RPMI7951 (cell line): ENCODE data around the gene HTRA3. TPM values are rescaled to one million over a fixed set of nuclear protein-coding genes. Genes with fewer than 3 reads are reported as not detected.

Source experiments
- DNase-seq: peaks from one replicate; pipeline ENCODE4 v3.0.0-alpha.2; 2012; ENCODE audit warnings: low read depth
- total RNA-seq: library from RNA; depleted of rRNA; stranded (reverse); fragments of >200 nt; shearing (Covaris generic); gene quantifications from 2 replicates; pipeline ENCODE4 v1.2.3, GENCODE V29; 2014

Gene HTRA3
- total RNA-seq, 1 experiment from 2014 or later: 7.8 TPM

DNA sequence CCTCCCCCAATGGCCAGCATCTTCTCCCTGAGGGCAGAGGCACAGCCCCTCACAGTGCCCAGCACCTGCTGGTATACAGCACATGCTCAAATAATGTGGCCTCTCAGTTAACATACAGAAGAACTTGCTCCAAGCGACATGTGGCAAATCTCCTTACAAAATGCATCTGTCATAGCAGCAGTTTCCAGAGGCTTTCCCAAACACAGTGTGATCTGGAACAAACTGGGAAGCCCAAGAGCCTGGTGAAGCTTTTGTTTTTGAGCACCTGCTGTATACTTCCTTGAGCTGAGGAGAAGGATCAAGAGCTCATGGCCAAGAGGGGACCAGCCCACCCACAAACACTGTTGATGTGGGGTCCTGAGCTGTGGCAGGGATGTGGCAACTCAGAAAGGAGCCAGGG is 34.8 kb upstream of the HTRA3 start:
- DNase-seq: no peak

DNA sequence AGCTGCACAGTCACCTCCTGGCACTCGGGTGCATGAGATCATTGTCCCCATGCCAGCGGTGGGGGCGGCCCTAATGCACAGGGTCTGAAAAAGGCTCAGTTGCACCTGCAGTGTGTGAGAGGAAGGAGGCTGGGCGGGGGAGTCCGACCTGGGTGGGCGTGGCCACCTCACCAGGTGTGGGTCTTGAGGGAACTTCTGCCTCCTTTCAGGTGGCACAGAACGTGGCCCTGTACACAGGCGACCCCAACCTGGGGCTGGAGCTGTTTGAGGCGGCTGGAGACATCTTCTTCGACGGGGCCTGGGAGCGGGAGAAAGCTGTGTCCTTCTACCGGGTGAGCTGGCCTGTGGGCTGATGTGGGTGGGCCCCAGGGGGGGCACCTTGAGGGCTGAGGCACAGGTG is 34.3 kb upstream of the HTRA3 start:
- DNase-seq: no peak

DNA sequence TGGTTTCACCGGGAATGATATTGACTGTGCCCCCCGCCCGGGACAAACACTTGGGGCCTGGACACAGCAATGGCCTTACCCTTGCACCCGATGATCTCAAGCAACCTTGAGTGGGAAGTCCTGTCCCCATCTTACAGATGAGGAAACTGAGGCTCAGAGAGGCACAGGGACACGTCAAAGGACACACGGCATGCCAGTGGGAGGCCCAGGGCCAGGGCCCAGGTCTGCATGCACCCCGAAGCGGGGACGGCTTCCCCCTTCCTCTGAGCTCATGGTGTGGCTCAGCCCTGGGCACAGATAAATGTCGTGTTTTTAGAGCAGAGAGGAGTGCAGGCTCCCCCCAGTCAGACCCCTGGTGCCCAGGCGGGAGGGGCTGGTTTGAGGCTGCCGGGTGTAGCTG is 33.9 kb upstream of the HTRA3 start:
- DNase-seq: no peak

DNA sequence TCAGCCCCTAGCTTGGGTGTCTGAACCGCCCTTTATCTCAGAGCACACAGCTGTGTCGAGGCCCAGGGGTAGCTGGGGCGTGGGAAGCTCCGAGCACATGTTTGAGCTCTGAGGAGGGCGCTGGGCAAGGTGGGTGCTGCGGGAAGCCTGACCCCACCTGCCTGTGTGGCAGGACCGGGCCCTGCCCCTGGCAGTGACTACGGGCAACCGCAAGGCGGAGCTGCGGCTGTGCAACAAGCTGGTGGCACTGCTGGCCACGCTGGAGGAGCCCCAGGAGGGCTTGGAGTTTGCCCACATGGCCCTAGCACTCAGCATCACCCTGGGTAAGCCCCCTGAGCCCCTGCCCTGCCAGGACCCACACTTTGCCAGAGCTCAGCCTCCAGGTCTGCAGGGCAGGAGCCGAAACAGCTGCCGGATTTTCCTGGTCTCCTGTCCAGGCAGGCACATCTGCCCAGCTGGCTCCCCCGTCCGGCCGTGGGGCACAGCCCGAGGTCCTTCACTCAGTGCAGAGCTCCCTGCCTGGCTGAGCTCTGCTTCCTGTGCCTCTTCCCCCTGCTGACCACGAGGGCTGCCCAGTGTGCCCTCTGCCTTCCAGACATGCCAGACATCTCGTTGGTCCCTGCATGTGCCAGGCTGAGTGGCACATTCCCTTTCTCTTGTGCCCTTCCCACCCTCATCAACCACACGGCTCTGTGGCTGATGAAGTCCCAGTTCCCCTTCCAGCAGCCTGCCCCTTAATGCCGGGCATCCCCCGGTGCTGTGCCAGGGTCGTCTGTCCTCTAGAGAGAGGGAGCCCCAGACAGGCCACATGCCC is 33.2 kb upstream of the HTRA3 start:
- DNase-seq: no peak

DNA sequence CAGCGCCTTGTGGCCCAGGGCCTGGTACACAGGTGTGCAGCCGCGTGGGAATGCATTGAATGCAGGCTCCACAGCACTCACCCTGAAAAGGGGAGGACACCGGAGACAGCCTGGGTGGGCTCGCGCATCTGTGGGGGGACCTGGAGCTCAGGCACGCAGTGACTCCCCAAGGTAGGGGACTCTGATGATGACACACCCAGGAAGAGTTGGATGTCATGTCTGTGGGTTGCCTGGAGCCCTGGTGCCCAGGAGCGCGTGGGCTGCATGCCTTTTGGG is 32.7 kb upstream of the HTRA3 start:
- no peak for DNase-seq

DNA sequence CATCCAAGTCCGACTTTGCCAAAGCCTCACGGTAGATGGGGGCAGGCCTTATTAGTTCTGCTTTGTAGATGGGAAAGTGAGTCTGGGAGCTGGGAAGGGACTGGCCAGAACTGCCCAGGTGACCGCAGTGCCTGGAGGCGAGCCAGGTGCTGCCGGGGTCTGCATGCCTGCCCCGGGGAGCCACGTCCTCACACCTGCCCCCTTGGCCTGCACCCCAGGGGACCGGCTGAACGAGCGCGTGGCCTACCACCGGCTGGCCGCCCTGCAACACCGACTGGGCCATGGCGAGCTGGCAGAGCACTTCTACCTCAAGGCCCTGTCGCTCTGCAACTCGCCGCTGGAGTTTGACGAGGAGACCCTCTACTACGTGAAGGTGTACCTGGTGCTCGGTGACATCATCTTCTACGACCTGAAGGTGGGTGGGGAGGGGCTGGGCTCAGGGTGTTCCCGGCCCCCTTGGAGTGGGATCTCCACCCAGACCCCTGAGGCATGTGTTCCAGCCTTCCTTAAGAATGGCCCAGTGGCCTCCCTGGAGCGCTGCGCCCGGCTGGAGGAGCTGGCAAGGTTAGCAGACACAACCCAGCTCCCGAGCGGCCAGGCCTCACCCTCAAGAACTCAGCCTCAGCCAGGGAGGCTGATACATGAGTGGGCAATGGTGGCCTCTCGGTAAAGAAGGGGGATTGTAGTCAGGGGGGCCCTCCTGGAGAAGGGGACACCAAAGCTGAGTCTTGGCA is 32.1 kb upstream of the HTRA3 start:
- no peak for DNase-seq

DNA sequence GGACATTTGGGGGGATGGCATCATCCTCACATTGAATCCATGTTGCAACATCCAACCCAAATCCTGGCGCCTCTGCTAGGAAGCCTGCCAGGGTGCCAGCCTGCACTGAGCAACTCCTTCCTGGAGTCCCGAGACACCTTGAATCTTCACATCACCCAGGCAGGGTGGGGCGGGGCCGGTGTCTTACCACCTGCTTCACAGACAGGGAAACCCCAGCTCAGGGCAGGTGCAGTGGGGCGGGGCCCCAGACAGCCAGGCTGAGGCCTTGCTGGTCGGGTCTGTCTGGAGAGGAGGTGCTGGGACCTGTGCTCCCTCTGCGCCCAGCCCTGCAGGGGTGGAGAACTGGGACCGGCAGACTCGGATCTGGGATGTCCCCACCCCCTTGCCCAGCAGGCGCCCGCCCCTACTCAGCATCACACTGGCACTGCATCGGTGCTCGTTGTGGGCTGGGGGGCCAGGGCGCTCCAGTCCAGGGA is 31.5 kb upstream of the HTRA3 start:
- DNase-seq: no peak

DNA sequence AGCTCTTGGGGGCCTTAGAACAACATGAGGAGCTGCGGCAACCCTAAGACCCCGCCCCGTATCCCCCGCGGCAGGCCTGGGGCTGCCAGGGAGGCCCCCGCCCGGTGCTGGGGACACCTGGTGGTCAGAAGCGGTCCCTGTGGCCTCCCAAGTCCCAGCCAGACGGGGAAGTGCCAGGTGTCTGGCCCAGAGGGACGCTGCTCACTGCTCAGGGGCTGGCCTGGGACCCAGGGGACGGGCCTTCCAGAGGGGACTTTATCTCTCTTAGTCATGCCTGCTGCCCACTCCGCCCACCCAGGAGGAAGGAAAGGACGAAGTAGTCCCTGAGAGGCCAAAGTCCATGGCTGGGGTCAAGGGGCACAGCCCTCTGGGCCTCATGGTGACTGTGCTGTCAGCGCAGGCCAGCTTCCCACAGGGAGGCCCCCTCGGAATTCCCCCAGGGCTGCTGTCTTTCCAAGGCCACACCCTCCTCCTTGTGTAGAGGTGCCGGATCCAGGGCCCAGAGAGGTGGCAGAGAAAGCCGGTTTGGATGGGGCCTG is 31.0 kb upstream of the HTRA3 start:
- DNase-seq: no peak

DNA sequence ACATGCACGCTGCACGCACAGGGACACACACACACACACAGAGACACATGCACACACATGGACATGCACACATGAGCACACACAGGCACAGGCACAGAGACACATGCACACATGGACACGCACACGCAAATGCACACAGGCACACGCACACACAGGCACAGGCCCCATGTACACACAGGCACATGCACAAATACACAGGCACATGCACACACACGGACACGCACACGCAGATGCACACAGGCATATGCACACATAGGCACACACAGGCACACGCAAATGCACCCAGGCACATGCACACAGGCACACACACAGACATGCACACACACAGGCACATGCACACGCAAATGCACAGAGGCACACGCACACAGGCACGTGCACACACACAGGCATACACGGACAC is 30.3 kb upstream of the HTRA3 start:
- no peak for DNase-seq

DNA sequence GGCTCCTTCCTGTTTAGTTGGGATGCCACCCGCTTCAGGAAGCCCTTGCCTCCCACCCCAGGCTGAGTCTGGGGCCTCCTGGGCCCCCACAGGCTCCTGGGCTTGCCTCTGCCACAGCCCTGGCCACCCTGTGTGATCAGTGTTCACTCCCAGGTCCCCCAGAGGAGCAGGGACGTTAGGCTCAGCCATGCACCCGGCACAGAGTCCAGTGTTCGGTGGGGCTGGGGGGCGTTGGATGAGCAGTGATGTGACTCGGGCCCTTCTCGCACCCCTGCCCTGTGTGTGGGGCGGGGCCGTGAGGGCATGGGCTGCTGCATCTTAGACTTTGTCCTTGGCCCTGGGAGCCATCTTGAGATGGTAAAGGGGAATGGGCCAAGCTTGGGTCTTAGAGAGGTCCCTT is 29.9 kb upstream of the HTRA3 start:
- no peak for DNase-seq

DNA sequence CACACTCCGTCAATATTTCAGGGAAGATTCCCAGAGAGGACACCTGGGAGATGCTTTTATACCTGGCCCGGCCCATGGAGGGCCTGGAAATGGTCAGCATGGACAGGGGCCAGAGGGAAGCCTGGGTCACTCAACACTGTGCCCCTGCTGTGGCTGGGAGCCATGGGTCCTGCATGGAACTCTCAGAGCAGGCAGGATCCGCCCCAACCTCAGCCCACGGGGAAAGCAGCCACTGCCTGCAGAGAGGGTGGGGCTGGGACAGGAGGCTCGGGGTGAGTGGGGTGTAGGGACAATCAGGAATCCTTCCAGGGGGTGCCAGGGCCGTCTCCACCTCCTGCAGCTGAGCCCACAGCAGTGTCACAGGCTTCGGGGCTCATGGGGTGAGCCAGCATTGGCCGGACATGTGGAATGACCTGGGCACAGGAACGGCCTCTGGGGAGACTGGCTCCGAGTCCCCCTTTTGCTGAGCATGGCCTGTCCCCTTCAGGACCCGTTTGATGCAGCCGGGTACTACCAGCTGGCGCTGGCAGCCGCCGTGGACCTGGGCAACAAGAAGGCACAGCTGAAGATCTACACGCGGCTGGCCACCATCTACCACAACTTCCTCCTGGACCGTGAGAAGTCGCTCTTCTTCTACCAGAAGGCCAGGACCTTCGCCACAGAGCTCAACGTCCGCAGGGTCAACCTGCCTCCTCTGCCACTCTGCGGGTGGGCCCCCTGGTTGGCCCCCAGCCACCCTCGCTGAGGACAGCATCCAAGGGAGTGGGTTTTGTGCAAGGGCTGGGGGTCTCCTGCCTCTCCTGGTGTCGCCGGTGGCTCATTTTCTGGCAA is 29.1 kb upstream of the HTRA3 start:
- DNase-seq: no peak

DNA sequence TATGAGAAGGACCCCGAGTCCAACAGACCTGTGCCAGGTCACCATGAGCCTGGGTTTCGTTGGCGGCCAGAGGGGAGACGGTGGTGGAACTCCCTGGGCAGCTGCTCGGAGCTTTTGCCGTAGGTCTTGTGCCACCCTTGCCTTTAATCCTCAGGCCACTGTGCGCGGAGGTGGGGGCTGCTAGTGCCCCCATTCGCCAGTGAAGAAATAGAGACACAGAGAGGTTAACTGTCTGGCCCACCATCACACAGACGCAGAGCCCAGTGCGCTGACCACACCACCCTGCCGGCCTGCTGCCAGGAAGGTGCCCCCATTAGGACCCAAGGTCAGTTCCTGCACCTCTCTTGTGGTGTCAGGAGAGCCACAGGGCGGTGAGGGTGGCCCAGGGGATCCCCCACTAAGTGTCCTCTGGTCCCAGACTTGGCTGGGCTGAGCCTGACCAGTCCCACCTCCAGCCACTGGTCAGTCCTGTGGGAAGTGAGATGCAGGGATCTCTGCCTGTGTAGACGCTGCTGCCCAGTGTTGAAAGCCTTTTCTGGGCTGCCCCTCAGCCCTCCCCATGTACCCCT is 28.3 kb upstream of the HTRA3 start:
- DNase-seq: no peak

DNA sequence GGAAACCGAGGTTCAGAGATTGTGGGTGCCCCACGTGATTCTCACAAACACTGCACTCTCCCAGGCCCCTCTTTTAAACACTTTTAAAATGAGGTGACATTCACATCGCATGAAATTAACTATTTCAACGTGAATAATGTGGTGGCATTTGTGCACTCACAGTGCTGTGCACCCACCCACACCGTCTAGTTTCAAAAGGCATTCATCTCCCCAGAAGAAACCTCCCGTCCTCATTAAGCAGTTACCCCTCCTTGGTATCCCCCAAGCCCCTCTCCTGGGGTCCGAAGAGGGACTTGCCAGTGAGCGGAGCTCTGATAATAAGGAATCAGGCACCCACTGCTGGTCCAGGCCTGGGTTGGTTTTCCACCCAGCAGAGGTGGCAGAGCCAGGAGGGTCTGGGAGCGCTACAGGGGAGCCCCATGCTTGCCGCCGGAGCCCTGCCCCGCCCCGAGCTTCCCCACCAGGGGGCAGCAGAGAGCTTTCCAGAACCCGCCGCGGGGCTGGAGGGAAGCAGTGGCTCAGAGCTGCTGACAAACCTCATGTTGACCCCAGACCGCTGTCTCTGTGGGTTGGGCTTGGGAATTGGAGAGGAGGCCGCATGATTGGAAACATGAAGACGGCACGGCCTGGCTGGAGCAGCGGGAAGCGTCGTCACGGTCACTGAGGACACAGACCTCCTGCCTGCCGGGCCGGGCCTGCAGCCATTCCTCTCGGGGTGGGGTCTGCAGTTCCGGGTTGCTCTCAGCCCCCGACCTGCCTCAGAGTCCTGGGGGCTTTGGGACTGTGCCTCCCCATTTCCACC is 27.5 kb upstream of the HTRA3 start:
- peak; percentile 81 for DNase-seq

DNA sequence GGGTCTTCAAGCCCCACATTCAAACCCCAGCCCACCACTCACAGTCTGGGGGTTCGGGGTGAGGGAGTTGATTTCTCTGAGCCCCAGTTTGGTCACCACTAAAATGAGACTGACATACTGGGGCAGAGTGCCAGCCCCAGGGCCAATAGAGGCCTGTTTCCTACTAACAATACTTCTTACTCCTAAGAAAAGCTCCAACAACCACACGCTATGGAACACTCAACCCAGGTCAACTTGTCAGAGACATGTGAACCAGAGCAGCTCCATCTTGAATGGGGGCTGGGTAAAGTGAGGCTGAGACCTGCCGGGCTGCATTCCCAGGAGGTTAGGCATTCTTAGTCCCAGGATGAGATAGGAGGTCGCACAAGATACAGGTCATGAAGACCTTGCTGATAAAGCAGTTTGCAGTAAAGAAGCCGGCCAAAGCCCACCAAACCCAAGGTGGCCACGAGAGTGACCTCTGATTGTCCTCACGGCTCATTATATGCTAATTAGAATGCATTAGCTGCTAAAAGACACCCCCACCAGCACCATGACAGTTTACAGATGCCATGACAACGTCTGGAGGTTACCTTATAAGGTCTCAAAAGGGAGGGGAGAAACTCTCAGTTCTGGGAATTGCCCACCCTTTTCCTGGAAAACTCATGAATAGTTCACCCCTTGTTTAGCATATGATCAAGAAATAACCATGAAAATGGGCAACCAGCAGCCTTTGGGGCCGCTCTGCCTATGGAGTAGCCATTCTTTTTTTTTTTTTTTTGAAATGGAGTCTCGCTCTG is 26.6 kb upstream of the HTRA3 start:
- DNase-seq: no peak

DNA sequence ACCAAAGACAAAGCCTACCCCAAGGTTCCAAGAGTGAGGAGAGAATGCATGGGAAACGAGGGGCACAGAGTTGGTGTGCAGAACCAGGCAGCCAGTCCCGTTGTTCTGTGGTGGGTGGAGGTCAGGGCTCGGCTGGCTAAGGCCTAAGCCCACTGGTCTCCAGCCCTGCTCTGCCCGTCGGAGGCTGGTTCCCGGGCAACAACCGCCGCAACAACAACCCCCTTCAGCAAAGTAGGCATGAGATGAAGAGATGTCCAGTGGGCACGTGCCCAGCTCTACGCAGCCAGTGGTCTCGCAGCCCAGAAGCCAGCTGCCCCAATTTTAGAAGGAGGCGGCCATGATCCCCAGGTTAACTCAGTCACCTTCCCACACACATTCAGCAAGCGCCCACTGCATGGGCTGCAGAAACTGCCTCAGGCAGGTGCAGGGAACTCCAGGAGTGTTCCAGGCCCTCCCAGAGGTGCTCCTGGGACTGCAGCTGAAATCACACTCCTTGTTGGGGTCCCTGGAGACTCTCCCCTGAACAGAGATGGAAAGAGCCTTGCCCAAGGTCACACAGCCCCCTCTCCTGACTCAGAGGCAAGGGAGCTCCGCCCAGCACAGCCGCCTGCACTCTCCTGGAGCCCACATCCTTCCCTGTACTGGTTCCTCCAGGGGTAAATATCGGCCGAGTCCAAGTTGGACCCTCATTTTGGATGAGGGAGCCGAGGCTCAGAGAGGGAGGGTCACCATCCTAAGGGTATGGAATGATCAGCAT is 25.4 kb upstream of the HTRA3 start:
- no peak for DNase-seq

DNA sequence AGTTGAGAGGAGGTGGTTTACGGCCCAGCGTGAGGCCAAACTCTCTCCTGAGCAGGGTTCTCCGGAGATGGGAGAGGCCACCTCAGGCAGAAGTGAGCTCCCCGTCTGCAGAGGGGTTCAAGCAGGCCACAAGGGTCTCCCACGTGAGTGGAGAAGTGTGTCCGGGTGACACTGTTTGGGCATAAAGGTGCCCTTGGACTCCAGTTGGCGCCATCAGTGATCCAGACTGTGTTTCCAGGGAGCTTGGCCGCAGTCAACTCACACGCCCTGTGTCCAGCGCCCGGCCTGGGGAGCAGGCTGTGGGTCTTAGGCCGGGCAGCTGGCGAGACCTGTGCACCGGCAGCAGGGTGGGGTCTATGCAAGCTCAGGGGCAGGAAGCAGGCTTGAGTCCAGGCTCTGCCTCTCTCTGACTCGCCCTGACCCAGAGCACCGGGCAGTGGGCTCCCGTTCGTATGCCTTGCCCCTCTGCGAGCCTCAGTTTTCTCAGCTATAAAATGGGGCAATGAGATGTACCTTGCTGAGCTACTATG is 24.6 kb upstream of the HTRA3 start:
- no peak for DNase-seq

DNA sequence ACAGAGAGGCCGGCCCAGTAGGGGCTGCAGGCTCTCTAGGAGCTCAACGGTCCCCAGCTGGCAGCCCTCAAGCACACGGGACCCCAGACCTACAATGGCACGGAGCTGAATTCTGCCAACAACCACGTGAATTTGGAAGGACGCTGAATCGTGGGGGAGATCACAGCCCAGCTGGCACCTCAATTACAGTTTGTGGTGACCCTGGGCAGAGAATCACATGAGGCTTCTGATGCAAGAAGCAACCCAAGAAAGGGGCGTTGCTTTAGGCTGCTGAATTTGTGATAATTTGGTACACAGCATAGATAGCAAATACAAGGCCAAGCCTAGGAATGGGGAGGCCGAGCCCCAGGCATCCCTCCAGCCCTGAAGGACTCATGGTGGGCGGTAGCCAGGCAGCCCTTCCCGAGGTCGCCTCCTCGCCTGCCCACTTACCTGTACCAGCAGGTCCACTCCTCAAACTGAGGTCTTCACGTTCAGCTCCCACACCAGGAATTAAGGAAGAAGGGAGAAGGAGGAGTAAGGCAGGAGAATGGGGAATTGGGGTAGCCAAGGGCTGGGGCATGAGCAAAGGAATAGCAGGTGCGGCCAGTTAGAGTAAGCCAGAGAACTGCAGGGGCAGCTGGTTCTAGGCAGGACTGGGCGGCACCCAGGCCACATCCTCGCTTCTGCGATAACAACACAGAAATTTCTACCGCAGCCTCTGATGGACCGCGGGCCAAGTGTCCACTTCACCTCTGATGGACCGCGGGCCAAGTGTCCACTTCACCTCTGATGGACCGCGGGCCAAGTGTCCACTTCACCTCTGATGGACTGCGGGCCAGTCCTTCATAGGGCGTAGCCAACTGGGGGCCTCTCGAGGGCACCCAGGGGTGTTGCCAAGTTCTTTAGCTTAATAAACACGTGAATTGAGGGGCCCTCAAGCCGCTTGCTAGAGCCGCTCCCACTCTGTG is 23.4 kb upstream of the HTRA3 start:
- DNase-seq: no peak
